ENCODE results near the gene ELK3. TPM values are rescaled to one million over a fixed set of nuclear protein-coding genes. Genes with fewer than 3 reads are reported as not detected.

Gene ELK3
- total and polyA plus RNA-seq, 7 donors, result 2.3 to 23.8 (median 15.7) TPM

DNA sequence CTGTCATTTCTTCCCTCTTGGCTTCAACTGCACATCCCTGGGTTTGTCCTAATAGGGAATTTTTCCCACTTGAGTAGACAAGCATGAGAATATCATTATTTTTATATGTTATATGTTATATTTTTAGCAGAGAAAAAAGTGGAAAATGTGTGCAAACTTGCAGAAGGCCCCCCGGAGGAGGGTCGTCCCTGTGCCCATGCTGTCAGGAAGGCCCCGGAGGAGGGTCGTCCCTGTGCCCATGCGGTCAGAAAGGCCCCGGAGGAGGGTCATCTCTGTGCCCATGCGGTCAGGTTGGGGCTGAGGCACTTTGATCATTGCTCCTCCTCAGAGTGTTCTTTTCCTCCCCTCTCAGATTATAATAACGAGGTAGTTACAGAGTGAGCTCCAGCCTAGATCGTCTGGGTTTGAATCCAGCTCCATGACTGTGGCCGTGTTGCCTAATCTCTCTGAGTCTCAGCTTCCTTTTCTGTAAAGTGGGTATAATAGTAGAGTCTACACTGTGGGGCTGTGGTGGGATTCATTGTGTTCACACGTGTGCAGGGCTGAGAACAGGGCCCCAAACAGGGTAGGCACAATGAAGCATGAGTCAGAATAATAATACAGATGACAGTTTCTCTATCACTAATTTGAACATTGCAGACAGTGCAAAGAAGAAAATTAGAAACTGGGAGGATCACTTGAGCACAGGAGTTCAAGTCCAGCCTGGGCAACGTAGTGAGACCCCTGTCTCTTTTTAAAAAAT lies 33.4 kb downstream of the ELK3 start:
- no peak overlapping the region for H3K4me3 ChIP-seq
- TF ChIP-seq POLR2A (IDR thresholded peaks at IDR 0.05), result no peak
- peaks cover 0 to 66% (median 57%) of the 10 kb centered on the region in 4 donors for H3K4me1 ChIP-seq
- no peaks in the 10 kb centered on the region for H3K9me3 ChIP-seq
- DNase-seq, result no peak
- peak overlapping the region in 2 of 4 donors; percentile 10 to 53 for H3K27ac ChIP-seq
- intact Hi-C loops (cut with DNase I), result no loop called here
- no peaks in the 10 kb centered on the region for H3K36me3 ChIP-seq
- no peaks in the 10 kb centered on the region for H3K27me3 ChIP-seq
- WGBS, 2 donors, result 85 to 89% methylated on average over 12 of the region's 12 CpGs

DNA sequence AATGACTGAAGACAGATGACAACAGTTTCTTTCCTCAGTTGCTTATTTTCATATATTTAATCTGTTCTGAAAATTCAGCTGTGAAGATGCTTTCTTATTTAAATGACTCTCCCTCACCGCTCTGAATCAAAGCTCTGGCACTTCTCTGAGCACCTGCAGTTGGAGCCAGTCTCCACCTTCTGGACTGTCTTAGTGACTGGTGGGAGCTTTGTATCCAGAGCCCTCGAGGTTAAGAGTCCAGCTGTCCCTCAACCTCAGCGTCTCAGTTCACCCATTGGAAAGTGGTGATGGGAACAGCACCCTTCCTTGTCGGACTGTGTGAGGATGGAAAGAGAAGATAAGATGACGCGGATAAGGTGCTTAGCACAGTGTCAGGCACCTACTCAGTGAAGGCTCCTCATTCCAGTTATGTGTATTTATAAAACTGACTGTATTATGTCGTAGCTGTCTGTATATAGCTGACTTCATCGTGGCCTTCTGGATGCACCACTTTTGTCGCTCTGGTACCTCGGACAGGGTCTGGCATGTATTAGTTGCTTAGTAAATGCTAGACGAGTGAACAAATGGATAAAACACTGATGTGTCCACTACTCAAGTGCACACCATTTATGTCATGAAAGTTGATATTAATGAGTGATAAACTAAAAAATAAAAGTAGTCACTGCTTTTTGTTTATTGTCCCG lies 34.5 kb downstream of the ELK3 start:
- WGBS, 2 donors, result 87 to 90% methylated on average over 12 of the region's 12 CpGs
- H3K4me1 ChIP-seq, result peaks cover 0 to 70% (median 62%) of the 10 kb centered on the region in 4 donors

DNA sequence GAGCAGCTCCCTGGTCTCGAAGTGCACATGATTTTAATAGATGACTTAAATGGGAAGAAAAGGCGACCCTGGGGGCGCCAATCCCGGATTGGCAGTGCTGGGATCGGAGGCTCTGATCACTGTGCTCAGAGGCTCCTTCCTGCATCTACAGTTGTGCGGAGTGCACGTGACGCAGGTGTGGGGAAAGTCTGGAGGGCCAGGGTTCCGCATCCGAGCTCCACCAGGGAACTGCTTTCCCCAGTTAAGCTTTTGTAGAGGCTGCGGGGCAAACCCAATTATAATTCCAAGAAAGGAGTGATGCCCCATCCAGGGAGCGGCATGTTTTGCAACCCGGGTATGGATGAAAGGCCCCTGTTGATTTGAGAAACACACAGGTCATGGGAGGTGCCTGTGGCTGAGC lies 36.5 kb downstream of the ELK3 start:
- peak; percentile 64 for DNase-seq
- Histone ChIP-seq H3K36me3 (no peaks in the 10 kb centered on the region), H3K27ac (peak overlapping the region; percentile 92 to 97 (median 95)), H3K9me3 (no peaks in the 10 kb centered on the region), H3K27me3 (no peaks in the 10 kb centered on the region), H3K4me3 (no peak overlapping the region), H3K4me1 (peaks cover 0 to 68% (median 62%) of the 10 kb centered on the region in 4 donors)
- WGBS, 2 donors, result 95 to 96% methylated on average over 13 of the region's 13 CpGs
- intact Hi-C loops (cut with DNase I), result loop anchor here (10.0 kb wide), 1 partner anchor 1016 kb away; the partner anchor contains the start of genes FGD6 and VEZT
- no peak for TF ChIP-seq POLR2AphosphoS5 (IDR thresholded peaks at IDR 0.05)
- no peak for TF ChIP-seq EP300 (IDR thresholded peaks at IDR 0.05)
- no peak for TF ChIP-seq POLR2A (IDR thresholded peaks at IDR 0.05)
- TF ChIP-seq, protein P1, sequence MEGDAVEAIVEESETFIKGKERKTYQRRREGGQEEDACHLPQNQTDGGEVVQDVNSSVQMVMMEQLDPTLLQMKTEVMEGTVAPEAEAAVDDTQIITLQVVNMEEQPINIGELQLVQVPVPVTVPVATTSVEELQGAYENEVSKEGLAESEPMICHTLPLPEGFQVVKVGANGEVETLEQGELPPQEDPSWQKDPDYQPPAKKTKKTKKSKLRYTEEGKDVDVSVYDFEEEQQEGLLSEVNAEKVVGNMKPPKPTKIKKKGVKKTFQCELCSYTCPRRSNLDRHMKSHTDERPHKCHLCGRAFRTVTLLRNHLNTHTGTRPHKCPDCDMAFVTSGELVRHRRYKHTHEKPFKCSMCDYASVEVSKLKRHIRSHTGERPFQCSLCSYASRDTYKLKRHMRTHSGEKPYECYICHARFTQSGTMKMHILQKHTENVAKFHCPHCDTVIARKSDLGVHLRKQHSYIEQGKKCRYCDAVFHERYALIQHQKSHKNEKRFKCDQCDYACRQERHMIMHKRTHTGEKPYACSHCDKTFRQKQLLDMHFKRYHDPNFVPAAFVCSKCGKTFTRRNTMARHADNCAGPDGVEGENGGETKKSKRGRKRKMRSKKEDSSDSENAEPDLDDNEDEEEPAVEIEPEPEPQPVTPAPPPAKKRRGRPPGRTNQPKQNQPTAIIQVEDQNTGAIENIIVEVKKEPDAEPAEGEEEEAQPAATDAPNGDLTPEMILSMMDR (IDR thresholded peaks at IDR 0.05), result no peak

More for the DNA sequence above, 34.5 kb downstream of the ELK3 start:
- TF ChIP-seq EP300 (IDR thresholded peaks at IDR 0.05) (no peak), POLR2A (IDR thresholded peaks at IDR 0.05) (no peak), POLR2AphosphoS5 (IDR thresholded peaks at IDR 0.05) (no peak)
- TF ChIP-seq, protein P1 (IDR thresholded peaks at IDR 0.05), result no peak
- Histone ChIP-seq H3K27me3 (no peaks in the 10 kb centered on the region), H3K27ac (peak overlapping the region in 3 of 4 donors; percentile 24 to 97 (median 96)), H3K9me3 (no peaks in the 10 kb centered on the region), H3K4me3 (no peak overlapping the region), H3K36me3 (no peaks in the 10 kb centered on the region)
- intact Hi-C loops (cut with DNase I), result no loop called here
- DNase-seq, result no peak

DNA sequence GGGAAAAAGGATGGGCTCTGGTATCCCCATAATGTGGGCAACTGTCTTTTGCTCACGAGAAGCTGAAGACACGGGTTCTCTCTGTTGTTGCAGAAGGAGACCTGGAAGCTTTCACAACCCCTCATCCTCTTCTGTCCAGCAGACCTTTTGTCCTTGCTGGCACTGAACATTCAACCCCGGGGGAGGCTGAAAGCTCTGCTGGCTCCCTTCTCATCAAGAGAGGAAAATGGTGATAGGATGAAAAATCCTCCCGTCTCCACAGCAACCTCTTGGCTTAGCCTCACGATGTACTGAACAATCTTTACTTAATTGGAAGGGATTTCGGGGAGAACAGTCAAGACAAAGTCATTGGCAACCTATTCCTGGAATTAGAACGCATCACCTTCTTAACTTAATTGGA lies 39.0 kb downstream of the ELK3 start:
- Histone ChIP-seq H3K4me3 (no peak overlapping the region), H3K27me3 (no peaks in the 10 kb centered on the region), H3K9me3 (no peaks in the 10 kb centered on the region), H3K4me1 (peaks cover 0 to 91% (median 86%) of the 10 kb centered on the region in 4 donors), H3K36me3 (no peaks in the 10 kb centered on the region), H3K27ac (peak overlapping the region; percentile 92 to 97 (median 95))
- peak; percentile 89 for DNase-seq
- intact Hi-C loops (cut with DNase I), result loop anchor here (10.0 kb wide), 1 partner anchor 1018 kb away; the partner anchor contains the start of genes FGD6 and VEZT
- 85 to 91% methylated on average over 7 of the region's 7 CpGs for whole genome bisulfite sequencing, 2 donors
- TF ChIP-seq, protein P1 (IDR thresholded peaks at IDR 0.05), result no peak
- TF ChIP-seq POLR2AphosphoS5 (IDR thresholded peaks at IDR 0.05), result peak in 3 of 4 donors; percentile 17 to 34 (median 33)

DNA sequence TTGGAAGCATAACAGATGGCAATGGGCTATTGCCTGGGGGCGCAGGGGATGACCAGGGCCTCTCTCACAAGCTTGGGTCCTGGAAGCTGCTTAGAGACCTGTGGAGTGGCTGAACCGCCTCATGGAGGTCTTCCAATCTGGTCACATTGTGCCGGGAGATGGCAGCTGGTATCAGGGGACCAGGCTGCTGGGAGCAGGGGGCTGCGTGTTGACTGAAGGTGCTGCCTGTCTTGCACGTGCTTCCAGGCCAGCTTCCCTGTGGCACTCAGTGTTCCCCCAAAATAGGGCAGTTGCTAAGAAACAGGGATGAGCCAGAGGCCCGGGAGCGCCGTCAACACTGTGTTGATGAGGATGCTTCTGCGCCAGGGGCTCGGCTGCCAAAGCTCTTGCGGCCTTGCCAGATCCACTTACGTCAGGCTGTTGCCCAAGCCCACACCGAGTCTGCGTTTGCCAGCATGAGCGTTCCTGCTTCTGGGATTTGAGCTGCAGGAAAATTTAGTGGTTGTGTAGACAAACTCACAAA lies 39.8 kb downstream of the ELK3 start:
- peak; percentile 99 for DNase-seq
- Histone ChIP-seq H3K4me3 (no peak overlapping the region), H3K9me3 (no peaks in the 10 kb centered on the region), H3K27ac (peak overlapping the region; percentile 92 to 97 (median 95)), H3K36me3 (no peaks in the 10 kb centered on the region), H3K27me3 (no peaks in the 10 kb centered on the region), H3K4me1 (peaks cover 0 to 97% (median 93%) of the 10 kb centered on the region in 4 donors)
- TF ChIP-seq POLR2AphosphoS5 (IDR thresholded peaks at IDR 0.05), result peak; percentile 78 to 95 (median 88)
- TF ChIP-seq POLR2A (IDR thresholded peaks at IDR 0.05), result no peak
- TF ChIP-seq, protein P1 (IDR thresholded peaks at IDR 0.05), result no peak
- peak; percentile 92 to 97 (median 97) for TF ChIP-seq EP300 (IDR thresholded peaks at IDR 0.05)
- intact Hi-C loops (cut with DNase I), result loop anchor here (2.0 to 10.0 kb wide), 2 partner anchors 167 to 1019 kb away; partner anchors contain the start of genes CDK17, FGD6 and VEZT
- 80 to 83% methylated on average over 15 of the region's 15 CpGs for WGBS, 2 donors
